Measurements from ENCODE around the gene GRWD1.
"Not testable (repeated sequence)": the region's sequence is repeated elsewhere in the genome, so short reads cannot be mapped to it uniquely, and the experiment has no call there.

GRWD1 gene

GRCh38 chr19:48487544-48487943 lies 41.8 kb downstream of the GRWD1 start:
- Histone ChIP-seq H3K9me2 (ENCODE audit: low read depth, low read length) (no peaks in the 10 kb centered on the region), H3K36me3 (ENCODE audit: insufficient read depth, low read length) (no peaks in the 10 kb centered on the region), H3K27ac (ENCODE audit: low read depth, low read length, poor library complexity, severe bottlenecking) (no peak overlapping the region), H4K20me1 (ENCODE audit: insufficient read depth, low read length) (no peaks in the 10 kb centered on the region), H3K4me2 (ENCODE audit: low read length) (no peak overlapping the region), H3K9me3 (ENCODE audit: low read length) (no peaks in the 10 kb centered on the region), H2AFZ (ENCODE audit: low read length) (no peak overlapping the region), H3K4me3 (ENCODE audit: low read depth, low read length, poor library complexity, severe bottlenecking) (no peak overlapping the region), H3K4me1 (ENCODE audit: insufficient read depth, low read length, severe bottlenecking) (peaks cover 8% of the 10 kb centered on the region), H3K79me2 (ENCODE audit: insufficient read depth, low read length) (no peaks in the 10 kb centered on the region), H3F3A (ENCODE audit: insufficient read depth, low read length) (no peaks in the 10 kb centered on the region), H3K9ac (ENCODE audit: low read length) (no peak overlapping the region), H3K27me3 (ENCODE audit: insufficient read depth, low read length) (no peaks in the 10 kb centered on the region)
- TF ChIP-seq EZH2 (IDR thresholded peaks at IDR 0.05; ENCODE audit: borderline replicate concordance, low read length): no peak
- no peak for TF ChIP-seq CTCF (IDR thresholded peaks at IDR 0.05; ENCODE audit: low read length)

- H3K9me2 ChIP-seq (ENCODE audit: low read depth, low read length): no peaks in the 10 kb centered on the region
These were observed 42.2 kb downstream of the GRWD1 start for GRCh38 chr19:48487948-48488347.

GRCh38 chr19:48488478-48488877 lies 42.7 kb downstream of the GRWD1 start:
- not testable (repeated sequence) for H3K27me3 ChIP-seq (ENCODE audit: insufficient read depth, low read length); H3K4me1 ChIP-seq (ENCODE audit: insufficient read depth, low read length, severe bottlenecking); H3K27ac ChIP-seq (ENCODE audit: low read depth, low read length, poor library complexity, severe bottlenecking); H4K20me1 ChIP-seq (ENCODE audit: insufficient read depth, low read length); H3K9ac ChIP-seq (ENCODE audit: low read length); H3K4me3 ChIP-seq (ENCODE audit: low read depth, low read length, poor library complexity, severe bottlenecking); H3K36me3 ChIP-seq (ENCODE audit: insufficient read depth, low read length); H2AFZ ChIP-seq (ENCODE audit: low read length); H3F3A ChIP-seq (ENCODE audit: insufficient read depth, low read length); H3K4me2 ChIP-seq (ENCODE audit: low read length); H3K9me3 ChIP-seq (ENCODE audit: low read length); H3K9me2 ChIP-seq (ENCODE audit: low read depth, low read length); H3K79me2 ChIP-seq (ENCODE audit: insufficient read depth, low read length)

More at GRCh38 chr19:48487948-48488347, 42.2 kb downstream of the GRWD1 start:
- no peaks in the 10 kb centered on the region for H3K79me2 ChIP-seq (ENCODE audit: insufficient read depth, low read length)
- H3K36me3 ChIP-seq (ENCODE audit: insufficient read depth, low read length): no peaks in the 10 kb centered on the region
- no peak overlapping the region for H3K4me2 ChIP-seq (ENCODE audit: low read length)
- H3K9me3 ChIP-seq (ENCODE audit: low read length): no peaks in the 10 kb centered on the region
- TF ChIP-seq EZH2 (IDR thresholded peaks at IDR 0.05; ENCODE audit: borderline replicate concordance, low read length): no peak
- no peak for TF ChIP-seq CTCF (IDR thresholded peaks at IDR 0.05; ENCODE audit: low read length)
- H4K20me1 ChIP-seq (ENCODE audit: insufficient read depth, low read length): no peaks in the 10 kb centered on the region
- H3K4me1 ChIP-seq (ENCODE audit: insufficient read depth, low read length, severe bottlenecking): peaks cover 8% of the 10 kb centered on the region
- no peaks in the 10 kb centered on the region for H3K27me3 ChIP-seq (ENCODE audit: insufficient read depth, low read length)
- H3K4me3 ChIP-seq (ENCODE audit: low read depth, low read length, poor library complexity, severe bottlenecking): no peak overlapping the region
- no peak overlapping the region for H3K27ac ChIP-seq (ENCODE audit: low read depth, low read length, poor library complexity, severe bottlenecking)
- H3K9ac ChIP-seq (ENCODE audit: low read length): no peak overlapping the region
- H3F3A ChIP-seq (ENCODE audit: insufficient read depth, low read length): no peaks in the 10 kb centered on the region
- no peak overlapping the region for H2AFZ ChIP-seq (ENCODE audit: low read length)

- Histone ChIP-seq H3F3A (ENCODE audit: insufficient read depth, low read length) (no peaks in the 10 kb centered on the region), H3K4me2 (ENCODE audit: low read length) (no peak overlapping the region), H4K20me1 (ENCODE audit: insufficient read depth, low read length) (no peaks in the 10 kb centered on the region), H3K27me3 (ENCODE audit: insufficient read depth, low read length) (no peaks in the 10 kb centered on the region), H3K27ac (ENCODE audit: low read depth, low read length, poor library complexity, severe bottlenecking) (no peak overlapping the region), H3K9me2 (ENCODE audit: low read depth, low read length) (no peaks in the 10 kb centered on the region), H3K4me1 (ENCODE audit: insufficient read depth, low read length, severe bottlenecking) (peaks cover 8% of the 10 kb centered on the region), H3K9ac (ENCODE audit: low read length) (no peak overlapping the region), H3K4me3 (ENCODE audit: low read depth, low read length, poor library complexity, severe bottlenecking) (no peak overlapping the region), H3K9me3 (ENCODE audit: low read length) (no peaks in the 10 kb centered on the region), H2AFZ (ENCODE audit: low read length) (no peak overlapping the region), H3K79me2 (ENCODE audit: insufficient read depth, low read length) (no peaks in the 10 kb centered on the region), H3K36me3 (ENCODE audit: insufficient read depth, low read length) (no peaks in the 10 kb centered on the region)
- peak; percentile 90 for TF ChIP-seq CTCF (IDR thresholded peaks at IDR 0.05; ENCODE audit: low read length)
- no peak for TF ChIP-seq EZH2 (IDR thresholded peaks at IDR 0.05; ENCODE audit: borderline replicate concordance, low read length)
These were observed 43.9 kb downstream of the GRWD1 start for GRCh38 chr19:48489608-48490216.
